ENCODE measurements around the gene DLG2.

DLG2 gene

GRCh38 chr11:85530634-85531033 lies 96.5 kb downstream of the DLG2 start:
- Histone ChIP-seq H3F3A (ENCODE audit: insufficient read depth, low read length) (no peaks in the 10 kb centered on the region), H3K27ac (ENCODE audit: low read depth, low read length, poor library complexity, severe bottlenecking) (no peak overlapping the region), H3K4me1 (ENCODE audit: insufficient read depth, low read length, severe bottlenecking) (no peaks in the 10 kb centered on the region), H3K9ac (ENCODE audit: low read length) (no peak overlapping the region), H3K36me3 (ENCODE audit: insufficient read depth, low read length) (no peaks in the 10 kb centered on the region), H3K4me2 (ENCODE audit: low read length) (no peak overlapping the region), H3K79me2 (ENCODE audit: insufficient read depth, low read length) (no peaks in the 10 kb centered on the region), H3K4me3 (ENCODE audit: low read depth, low read length, poor library complexity, severe bottlenecking) (no peak overlapping the region), H3K9me3 (ENCODE audit: low read length) (0 out of 2 replicates have a peak, but pooled peaks cover 2% of the 10 kb centered on the region), H3K9me2 (ENCODE audit: low read depth, low read length) (no peaks in the 10 kb centered on the region), H2AFZ (ENCODE audit: low read length) (no peak overlapping the region), H3K27me3 (ENCODE audit: insufficient read depth, low read length) (no peaks in the 10 kb centered on the region), H4K20me1 (ENCODE audit: insufficient read depth, low read length) (no peaks in the 10 kb centered on the region)
- TF ChIP-seq CTCF (IDR thresholded peaks at IDR 0.05; ENCODE audit: low read length): no peak
- TF ChIP-seq EZH2 (IDR thresholded peaks at IDR 0.05; ENCODE audit: borderline replicate concordance, low read length): no peak

- no peak overlapping the region for H2AFZ ChIP-seq (ENCODE audit: low read length)
- H4K20me1 ChIP-seq (ENCODE audit: insufficient read depth, low read length): no peaks in the 10 kb centered on the region
- TF ChIP-seq CTCF (IDR thresholded peaks at IDR 0.05; ENCODE audit: low read length) (no peak), EZH2 (IDR thresholded peaks at IDR 0.05; ENCODE audit: borderline replicate concordance, low read length) (no peak)
- H3K4me3 ChIP-seq (ENCODE audit: low read depth, low read length, poor library complexity, severe bottlenecking): no peak overlapping the region
- no peaks in the 10 kb centered on the region for H3K79me2 ChIP-seq (ENCODE audit: insufficient read depth, low read length)
- H3K27ac ChIP-seq (ENCODE audit: low read depth, low read length, poor library complexity, severe bottlenecking): no peak overlapping the region
- H3K9me2 ChIP-seq (ENCODE audit: low read depth, low read length): no peaks in the 10 kb centered on the region
- 0 out of 2 replicates have a peak, but pooled peaks cover 5% of the 10 kb centered on the region for H3K9me3 ChIP-seq (ENCODE audit: low read length)
- H3K27me3 ChIP-seq (ENCODE audit: insufficient read depth, low read length): no peaks in the 10 kb centered on the region
- no peak overlapping the region for H3K9ac ChIP-seq (ENCODE audit: low read length)
- H3K4me2 ChIP-seq (ENCODE audit: low read length): no peak overlapping the region
- no peaks in the 10 kb centered on the region for H3K4me1 ChIP-seq (ENCODE audit: insufficient read depth, low read length, severe bottlenecking)
- H3F3A ChIP-seq (ENCODE audit: insufficient read depth, low read length): no peaks in the 10 kb centered on the region
- no peaks in the 10 kb centered on the region for H3K36me3 ChIP-seq (ENCODE audit: insufficient read depth, low read length)
Measured at GRCh38 chr11:85526564-85526963, 100.6 kb downstream of the DLG2 start.

- H3K4me1 ChIP-seq (ENCODE audit: insufficient read depth, low read length, severe bottlenecking): no peaks in the 10 kb centered on the region
- TF ChIP-seq CTCF (IDR thresholded peaks at IDR 0.05; ENCODE audit: low read length) (no peak), EZH2 (IDR thresholded peaks at IDR 0.05; ENCODE audit: borderline replicate concordance, low read length) (no peak)
- no peak overlapping the region for H2AFZ ChIP-seq (ENCODE audit: low read length)
- H3K4me2 ChIP-seq (ENCODE audit: low read length): no peak overlapping the region
- H3K27me3 ChIP-seq (ENCODE audit: insufficient read depth, low read length): no peaks in the 10 kb centered on the region
- H3K4me3 ChIP-seq (ENCODE audit: low read depth, low read length, poor library complexity, severe bottlenecking): no peak overlapping the region
- H3K27ac ChIP-seq (ENCODE audit: low read depth, low read length, poor library complexity, severe bottlenecking): no peak overlapping the region
- no peak overlapping the region for H3K9ac ChIP-seq (ENCODE audit: low read length)
- H3K79me2 ChIP-seq (ENCODE audit: insufficient read depth, low read length): no peaks in the 10 kb centered on the region
- H3K36me3 ChIP-seq (ENCODE audit: insufficient read depth, low read length): no peaks in the 10 kb centered on the region
- no peaks in the 10 kb centered on the region for H3F3A ChIP-seq (ENCODE audit: insufficient read depth, low read length)
- 0 out of 2 replicates have a peak, but pooled peaks cover 5% of the 10 kb centered on the region for H3K9me3 ChIP-seq (ENCODE audit: low read length)
- H3K9me2 ChIP-seq (ENCODE audit: low read depth, low read length): no peaks in the 10 kb centered on the region
- no peaks in the 10 kb centered on the region for H4K20me1 ChIP-seq (ENCODE audit: insufficient read depth, low read length)
Measured at GRCh38 chr11:85525686-85526085, 101.5 kb downstream of the DLG2 start.

All from OCI-LY1 (cell line).